PC-9 (cell line): ENCODE measurements around the gene HK3. TPM values are rescaled to one million over a fixed set of nuclear protein-coding genes. Genes with fewer than 3 reads are reported as not detected.

Experiments
- BruUV-seq: library from RNA; stranded (reverse); fragments of 400-500 nt; replicated peaks from 2 replicates; lab custom pipeline; 2021; lab: Mats Ljungman, UMichigan
- CTCF ChIA-PET: fragments of 300-600 bp; sonication (Branson Sonifier 250); formaldehyde crosslinking; loops from one replicate; lab custom pipeline; 2022; ENCODE audit warnings: antibody characterized with exemption; lab: Charles Lee
- POLR2A ChIA-PET: fragments of 300-600 bp; sonication (Branson Sonifier 250); formaldehyde crosslinking; loops from one replicate; lab custom pipeline; 2022; ENCODE audit warnings: antibody characterized with exemption; ENCODE audit not compliant: unreplicated experiment; lab: Charles Lee
- DNase-seq, 2 experiments: peaks; one replicate each; pipeline versions ENCODE4 v3.0.0 to v3.0.0-alpha.2; 2015 to 2022; ENCODE audit warnings: mixed read lengths in 1 of 2
- H2AFZ ChIP-seq: fragments of 200-600 bp; sonication (generic); 2 replicates; pipeline ENCODE4 v1.8.1; 2017; ENCODE audit warnings: antibody characterized with exemption
- H3F3A ChIP-seq: fragments of 200-600 bp; sonication (generic); 2 replicates; pipeline ENCODE4 v1.8.1; 2017; ENCODE audit warnings: antibody characterized with exemption, mild to moderate bottlenecking, low read depth; ENCODE audit not compliant: insufficient read depth
- H3K27ac ChIP-seq: fragments of 200-600 bp; sonication (generic); 2 replicates; pipeline ENCODE4 v1.6.1; 2016; ENCODE audit warnings: mixed run types
- H3K27me3 ChIP-seq: fragments of 200-600 bp; sonication (generic); 2 replicates; pipeline ENCODE4 v1.6.1; 2016; ENCODE audit warnings: low read depth, mixed run types; ENCODE audit not compliant: insufficient read depth
- H3K36me3 ChIP-seq: fragments of 200-600 bp; sonication (generic); 2 replicates; pipeline ENCODE4 v1.6.1; 2016; ENCODE audit warnings: low read depth, mixed run types
- H3K4me1 ChIP-seq: fragments of 200-600 bp; sonication (generic); replicated peaks from 2 replicates; pipeline ENCODE4 v1.6.1; 2016; ENCODE audit warnings: mixed run types; ENCODE audit not compliant: insufficient read depth
- H3K4me2 ChIP-seq: fragments of 200-600 bp; sonication (generic); 2 replicates; pipeline ENCODE4 v1.6.1; 2017; ENCODE audit warnings: mixed run types
- H3K4me3 ChIP-seq: fragments of 200-600 bp; sonication (generic); 2 replicates; pipeline ENCODE4 v1.6.1; 2016; ENCODE audit warnings: mixed run types
- H3K79me2 ChIP-seq: fragments of 200-600 bp; sonication (generic); 2 replicates; pipeline ENCODE4 v1.6.1; 2017; ENCODE audit warnings: low read depth, mixed run types
- H3K9me2 ChIP-seq: fragments of 200-600 bp; sonication (generic); 2 replicates; pipeline ENCODE4 v1.8.1; 2017; ENCODE audit warnings: mild to moderate bottlenecking; ENCODE audit not compliant: insufficient read depth
- H3K9me3 ChIP-seq: fragments of 200-600 bp; sonication (generic); 2 replicates; pipeline ENCODE4 v1.8.1; 2016; ENCODE audit warnings: low read depth; ENCODE audit not compliant: insufficient read depth
- H4K20me1 ChIP-seq: fragments of 200-600 bp; sonication (generic); 2 replicates; pipeline ENCODE4 v1.8.1; 2017; ENCODE audit not compliant: insufficient read depth
- EZH2 ChIP-seq: fragments of 200-600 bp; sonication (generic); IDR thresholded peaks from 2 replicates; pipeline ENCODE4 v1.8.0; 2017; ENCODE audit warnings: antibody characterized with exemption, low read depth
- intact Hi-C: fragments of 100-400 bp; cut with micrococcal nuclease; formaldehyde crosslinking; loops from one replicate; pipeline ENCODE4 v1.10.0; 2022; ENCODE audit not compliant: unreplicated experiment
- total RNA-seq: library from RNA; stranded (reverse); gene quantifications from 2 replicates; pipeline ENCODE4 v1.2.3, GENCODE V29; 2021
- TF ChIP-seq, protein P1 (sequence below): fragments of 200-600 bp; sonication (generic); conservative IDR thresholded peaks from 2 replicates; pipeline ENCODE4 v1.6.1; 2017; ENCODE audit warnings: mixed run types, antibody characterized with exemption, mild to moderate bottlenecking, moderate library complexity

HK3 gene
- total RNA-seq, 1 experiment from 2014 or later, result not detected

DNA sequence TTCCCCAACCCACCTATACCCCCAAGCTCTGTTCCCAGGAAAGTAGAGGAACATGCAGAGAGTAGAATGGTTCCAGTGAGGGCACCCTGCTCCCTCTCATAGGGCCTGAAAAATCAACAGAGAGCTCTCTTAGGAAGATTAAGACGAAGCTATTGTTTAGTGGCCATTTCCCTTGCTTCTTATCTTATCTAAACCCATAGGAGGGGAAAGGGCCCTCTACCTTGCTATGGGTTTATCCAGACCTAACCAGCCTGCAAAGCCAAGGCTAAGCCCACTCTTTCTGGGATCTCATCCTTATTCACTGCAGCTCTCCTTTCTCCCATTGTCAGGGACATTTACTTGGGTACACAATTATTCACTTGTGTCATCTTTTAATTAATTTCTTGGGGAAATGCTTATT is 39.3 kb upstream of the HK3 start:
- Histone ChIP-seq H3K27ac (no peak overlapping the region), H3K9me3 (no peaks in the 10 kb centered on the region), H3K4me3 (no peak overlapping the region), H3K79me2 (no peaks in the 10 kb centered on the region), H3K4me1 (no peaks in the 10 kb centered on the region), H3K4me2 (no peak overlapping the region), H3F3A (no peaks in the 10 kb centered on the region), H3K36me3 (no peaks in the 10 kb centered on the region; the same call in 1 of the 2 replicates), H2AFZ (no peak overlapping the region), H3K9me2 (no peaks in the 10 kb centered on the region), H3K27me3 (no peaks in the 10 kb centered on the region), H4K20me1 (0 out of 2 replicates have a peak, but pooled peaks cover 3% of the 10 kb centered on the region)
- ChIA-PET POLR2A (interaction anchor here (0.6 kb wide), 1 partner anchor 126 kb away, joined by 4 read pairs; no protein-coding TSS in a partner anchor), CTCF (interaction anchor here (0.6 to 0.7 kb wide), 2 partner anchors 86 to 115 kb away, joined by 3 read pairs; no protein-coding TSS in a partner anchor)
- no peak for DNase-seq
- no TSS peak for BruUV-seq
- intact Hi-C loops, result no loop called here
- TF ChIP-seq EZH2, result no peak
- TF ChIP-seq, protein P1, sequence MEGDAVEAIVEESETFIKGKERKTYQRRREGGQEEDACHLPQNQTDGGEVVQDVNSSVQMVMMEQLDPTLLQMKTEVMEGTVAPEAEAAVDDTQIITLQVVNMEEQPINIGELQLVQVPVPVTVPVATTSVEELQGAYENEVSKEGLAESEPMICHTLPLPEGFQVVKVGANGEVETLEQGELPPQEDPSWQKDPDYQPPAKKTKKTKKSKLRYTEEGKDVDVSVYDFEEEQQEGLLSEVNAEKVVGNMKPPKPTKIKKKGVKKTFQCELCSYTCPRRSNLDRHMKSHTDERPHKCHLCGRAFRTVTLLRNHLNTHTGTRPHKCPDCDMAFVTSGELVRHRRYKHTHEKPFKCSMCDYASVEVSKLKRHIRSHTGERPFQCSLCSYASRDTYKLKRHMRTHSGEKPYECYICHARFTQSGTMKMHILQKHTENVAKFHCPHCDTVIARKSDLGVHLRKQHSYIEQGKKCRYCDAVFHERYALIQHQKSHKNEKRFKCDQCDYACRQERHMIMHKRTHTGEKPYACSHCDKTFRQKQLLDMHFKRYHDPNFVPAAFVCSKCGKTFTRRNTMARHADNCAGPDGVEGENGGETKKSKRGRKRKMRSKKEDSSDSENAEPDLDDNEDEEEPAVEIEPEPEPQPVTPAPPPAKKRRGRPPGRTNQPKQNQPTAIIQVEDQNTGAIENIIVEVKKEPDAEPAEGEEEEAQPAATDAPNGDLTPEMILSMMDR, result no peak

DNA sequence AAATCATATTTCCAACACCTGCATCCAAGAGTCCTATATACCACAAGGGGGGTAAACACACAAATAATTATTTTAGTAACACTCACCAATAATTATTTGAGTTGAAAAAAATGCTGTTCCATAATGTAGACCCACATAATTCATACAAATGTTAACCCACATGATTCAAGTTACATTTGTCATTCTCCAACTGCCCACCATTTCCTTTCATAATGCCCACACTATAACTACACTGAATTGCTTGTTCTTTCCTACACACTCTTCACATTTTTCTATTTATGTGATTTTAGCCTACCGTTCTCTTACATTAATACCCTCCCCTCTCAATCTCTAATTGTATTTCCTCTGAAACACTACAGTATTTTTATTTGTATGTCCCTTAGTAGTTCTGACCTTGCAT is 35.9 kb upstream of the HK3 start:
- peaks cover 7% of the 10 kb centered on the region; the same call in 1 of the 2 replicates for H3K36me3 ChIP-seq
- CTCF ChIA-PET, result no interaction called here
- POLR2A ChIA-PET, result no interaction called here

DNA sequence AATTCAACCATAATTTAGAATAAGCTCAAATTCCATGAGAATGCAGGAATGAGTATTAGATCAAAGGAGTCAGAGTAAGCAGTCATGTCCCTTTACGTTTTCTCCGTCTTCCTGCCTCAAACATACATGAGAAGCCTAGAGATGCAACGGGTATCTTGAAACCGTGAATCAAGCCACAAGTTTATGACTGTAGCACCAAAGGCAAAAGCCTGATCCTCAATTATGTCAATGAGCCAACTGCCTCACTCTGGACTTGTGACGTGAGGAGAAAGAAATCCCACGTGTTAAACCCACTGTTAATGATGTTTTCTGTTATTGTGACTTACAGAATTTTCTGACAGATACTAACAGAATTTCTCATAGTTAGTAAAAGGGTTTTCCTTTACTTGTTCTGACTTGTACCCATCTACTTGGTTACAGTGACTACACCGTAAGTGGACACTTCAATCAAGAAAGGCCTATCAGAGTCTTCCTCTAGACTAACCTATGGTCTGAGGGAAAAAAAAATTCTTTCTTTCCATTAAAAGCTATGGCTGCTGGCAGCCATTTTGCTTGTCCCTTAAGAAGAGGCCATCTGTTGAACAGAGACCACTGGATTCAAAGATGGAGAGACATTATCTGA is 35.3 kb upstream of the HK3 start:
- ChIA-PET POLR2A (no interaction called here), CTCF (no interaction called here)
- H3K79me2 ChIP-seq, result no peaks in the 10 kb centered on the region
- H3K4me3 ChIP-seq, result no peak overlapping the region
- H4K20me1 ChIP-seq, result no peaks in the 10 kb centered on the region
- H2AFZ ChIP-seq, result no peak overlapping the region
- H3K9me3 ChIP-seq, result no peaks in the 10 kb centered on the region
- no peak for DNase-seq
- peaks cover 7% of the 10 kb centered on the region; the same call in 1 of the 2 replicates for H3K36me3 ChIP-seq
- H3K4me1 ChIP-seq, result no peaks in the 10 kb centered on the region
- intact Hi-C loops, result no loop called here
- no peak for TF ChIP-seq EZH2
- TF ChIP-seq, protein P1, result no peak
- peaks cover 8% of the 10 kb centered on the region; the same call in 1 of the 2 replicates for H3F3A ChIP-seq
- no peak overlapping the region for H3K27ac ChIP-seq
- no peak overlapping the region for H3K4me2 ChIP-seq
- no peaks in the 10 kb centered on the region for H3K9me2 ChIP-seq
- no TSS peak for BruUV-seq
- no peaks in the 10 kb centered on the region for H3K27me3 ChIP-seq

More for the DNA sequence above, 35.9 kb upstream of the HK3 start:
- Histone ChIP-seq H3K27me3 (no peaks in the 10 kb centered on the region), H3K79me2 (no peaks in the 10 kb centered on the region), H3K4me1 (no peaks in the 10 kb centered on the region), H3K9me3 (no peaks in the 10 kb centered on the region), H3K4me2 (no peak overlapping the region), H3K9me2 (no peaks in the 10 kb centered on the region), H3F3A (peaks cover 8% of the 10 kb centered on the region; the same call in 1 of the 2 replicates), H3K4me3 (no peak overlapping the region), H3K27ac (no peak overlapping the region), H2AFZ (no peak overlapping the region), H4K20me1 (0 out of 2 replicates have a peak, but pooled peaks cover 3% of the 10 kb centered on the region)
- no peak for DNase-seq
- intact Hi-C loops, result no loop called here
- no peak for TF ChIP-seq EZH2
- TF ChIP-seq, protein P1, result no peak
- BruUV-seq, result no TSS peak
